ENCODE data around the gene PLCL2.
"Not testable (repeated sequence)": the region's sequence is repeated elsewhere in the genome, so short reads cannot be mapped to it uniquely, and the experiment has no call there.

The PLCL2 gene

DNA sequence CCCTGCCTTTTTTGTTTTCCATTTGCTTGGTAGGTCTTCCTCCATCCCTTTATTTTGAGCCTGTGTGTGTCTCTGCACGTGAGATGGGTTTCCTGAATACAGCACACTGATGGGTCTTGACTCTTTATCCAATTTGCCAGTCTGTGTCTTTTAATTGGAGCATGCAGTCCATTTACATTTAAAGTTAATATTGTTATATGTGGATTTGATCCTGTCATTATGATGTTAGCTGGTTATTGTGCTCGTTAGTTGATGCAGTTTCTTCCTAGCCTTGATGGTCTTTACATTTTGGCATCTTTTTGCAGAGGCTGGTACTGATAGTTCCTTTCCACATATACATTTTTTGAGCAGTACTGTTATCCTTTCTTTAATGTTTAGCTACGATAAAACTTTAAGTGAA is 73.1 kb downstream of the PLCL2 start:
- not testable (repeated sequence) for DNase-seq (ENCODE audit: low read depth in 2 of 3, low spot score in 1 of 3)

DNA sequence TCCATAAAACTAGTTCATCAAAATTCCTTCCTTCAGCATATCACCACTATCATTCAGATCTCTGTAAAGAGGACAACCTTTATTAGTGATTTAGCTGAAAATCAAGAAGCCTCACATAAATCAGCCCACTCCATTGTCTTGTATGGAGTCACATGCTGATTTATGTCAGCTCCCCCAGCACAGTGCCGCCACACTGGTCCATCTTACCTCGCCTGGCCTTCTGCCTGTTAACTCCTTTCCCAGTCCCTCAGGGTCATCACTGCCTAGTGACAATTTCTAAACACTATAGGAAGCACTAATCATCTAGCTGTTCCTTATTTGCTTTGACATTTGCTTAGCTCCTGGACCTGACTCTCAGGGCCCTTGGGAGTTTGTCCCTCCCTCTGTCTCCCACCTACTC is 75.4 kb downstream of the PLCL2 start:
- no peak for DNase-seq (ENCODE audit: low read depth in 2 of 3, low spot score in 1 of 3)

DNA sequence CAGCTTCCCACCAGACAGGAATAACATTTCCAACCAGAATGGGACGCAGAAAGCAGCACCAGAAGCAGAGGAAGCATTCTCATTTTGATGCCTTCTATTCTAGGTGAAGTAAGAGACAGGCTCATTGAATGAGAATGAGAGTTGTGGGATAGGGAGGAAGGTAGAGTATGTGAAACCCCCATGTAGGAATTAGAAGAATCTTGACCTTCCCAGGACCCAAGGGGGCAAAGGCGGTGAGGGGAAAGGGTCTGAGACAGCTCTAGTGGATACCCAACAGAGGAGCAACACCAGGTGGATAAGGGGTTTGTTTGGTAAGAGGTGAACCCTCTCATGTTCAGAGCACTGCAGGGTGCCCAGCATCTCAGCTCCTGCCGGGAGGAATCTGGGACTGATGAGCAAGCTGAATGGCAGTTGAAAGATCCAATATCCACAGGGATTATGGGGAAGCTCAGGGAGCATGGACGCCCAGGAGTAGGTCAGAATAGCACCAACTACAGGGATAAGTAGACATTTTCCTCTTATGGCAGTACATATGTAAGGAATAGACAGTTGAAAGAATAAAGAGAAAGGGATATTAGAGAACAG is 77.0 kb downstream of the PLCL2 start:
- DNase-seq (ENCODE audit: low read depth in 2 of 3, low spot score in 1 of 3) = no peak

DNA sequence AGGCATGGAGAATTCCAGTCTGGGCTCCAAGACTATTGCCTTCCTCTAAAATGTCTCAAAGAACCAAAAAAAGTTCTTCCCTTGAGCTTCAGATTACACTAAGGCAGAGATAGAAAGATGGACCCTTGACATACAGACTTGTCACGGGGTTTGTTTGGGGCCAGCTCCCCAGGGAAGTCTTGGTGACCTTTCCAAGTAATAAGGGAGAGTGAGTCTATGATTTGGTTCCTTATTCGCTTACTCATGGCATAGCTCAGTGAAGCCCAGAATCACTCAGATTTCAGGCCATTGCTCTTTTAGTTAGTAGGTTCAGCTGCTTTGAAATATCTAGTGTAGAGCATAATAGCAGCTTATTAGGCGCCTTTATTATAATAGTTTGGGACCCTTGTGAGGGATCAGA is 90.3 kb downstream of the PLCL2 start:
- no peak for DNase-seq (ENCODE audit: low read depth in 2 of 3, low spot score in 1 of 3)

DNA sequence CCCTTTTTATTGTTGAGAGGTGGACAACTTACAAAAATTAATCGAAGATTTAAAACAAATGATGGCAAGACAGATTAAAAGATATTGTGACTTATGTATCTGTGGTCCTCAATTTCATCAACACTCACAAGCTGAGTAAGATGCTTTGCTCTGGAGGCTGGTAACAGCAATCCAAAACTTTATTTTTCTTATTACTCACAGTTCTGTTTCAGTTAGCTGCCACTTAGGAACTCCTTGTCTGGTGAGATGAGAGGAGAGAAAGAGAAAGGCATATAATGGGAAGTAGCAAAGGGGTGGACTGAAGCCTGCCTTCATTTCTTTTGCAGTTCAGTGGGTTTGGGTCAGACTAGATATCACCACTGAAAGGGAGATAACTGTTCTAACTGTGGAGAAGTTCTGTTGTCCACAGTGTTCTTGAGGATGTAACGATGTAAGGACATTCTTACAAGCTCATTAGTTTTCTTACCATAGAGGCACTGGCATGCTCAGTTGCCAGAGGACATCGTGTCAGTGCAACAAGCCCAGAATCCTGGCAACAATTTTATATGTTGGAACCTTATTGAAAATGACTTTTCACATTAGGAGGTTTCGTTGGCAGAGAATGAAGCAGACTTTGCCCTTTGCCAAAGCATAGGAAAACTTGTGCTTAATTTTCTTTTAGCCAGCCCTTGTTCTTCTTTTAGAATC is 93.6 kb downstream of the PLCL2 start:
- DNase-seq (ENCODE audit: low read depth in 2 of 3, low spot score in 1 of 3) = no peak

DNA sequence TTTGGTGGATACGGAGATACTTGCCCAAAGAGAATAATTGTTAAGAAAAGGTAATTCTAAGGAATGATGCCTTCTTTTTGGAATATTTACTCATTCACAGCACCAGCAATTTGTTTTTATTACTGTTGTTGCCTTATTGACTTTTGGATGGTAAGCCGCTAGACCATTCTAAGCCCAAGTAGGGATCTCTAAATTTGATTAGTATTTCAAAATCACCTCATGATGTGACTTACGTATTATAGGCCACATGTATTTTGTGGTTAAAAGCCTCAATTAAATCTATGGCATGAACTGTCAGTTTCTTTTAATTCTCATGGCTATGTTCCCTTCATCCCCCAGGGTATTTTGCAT is 94.1 kb downstream of the PLCL2 start:
- no peak for DNase-seq (ENCODE audit: low read depth in 2 of 3, low spot score in 1 of 3)

DNA sequence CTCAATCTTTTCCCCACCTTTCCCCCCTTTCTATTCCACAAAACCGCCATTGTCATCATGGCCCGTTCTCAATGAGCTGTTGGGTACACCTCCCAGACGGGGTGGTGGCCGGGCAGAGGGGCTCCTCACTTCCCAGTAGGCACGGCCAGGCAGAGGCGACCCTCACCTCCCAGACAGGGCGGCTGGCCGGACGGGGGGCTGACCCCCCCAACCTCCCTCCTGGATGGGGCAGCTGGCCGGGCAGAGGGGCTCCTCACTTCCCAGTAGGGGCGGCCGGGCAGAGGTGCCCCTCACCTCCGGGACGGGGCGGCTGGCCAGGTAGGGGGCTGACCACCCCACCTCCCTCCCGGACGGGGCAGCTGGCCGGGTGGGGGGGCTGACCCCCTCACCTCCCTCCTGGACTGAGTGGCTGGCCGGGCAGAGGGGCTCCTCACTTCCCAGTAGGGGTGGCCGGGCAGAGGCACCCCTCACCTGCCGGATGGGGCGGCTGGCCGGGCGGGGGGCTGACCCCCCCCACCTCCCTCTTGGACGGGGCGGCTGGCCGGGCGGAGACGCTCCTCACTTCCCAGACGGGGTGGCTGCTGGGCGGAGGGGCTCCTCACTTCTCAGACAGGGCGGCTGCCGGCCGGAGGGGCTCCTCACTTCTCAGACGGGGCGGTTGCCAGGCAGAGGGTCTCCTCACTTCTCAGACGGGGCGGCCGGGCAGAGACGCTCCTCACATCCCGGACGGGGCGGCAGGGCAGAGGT is 95.2 kb downstream of the PLCL2 start:
- not testable (repeated sequence) for DNase-seq (ENCODE audit: low read depth in 2 of 3, low spot score in 1 of 3)

DNA sequence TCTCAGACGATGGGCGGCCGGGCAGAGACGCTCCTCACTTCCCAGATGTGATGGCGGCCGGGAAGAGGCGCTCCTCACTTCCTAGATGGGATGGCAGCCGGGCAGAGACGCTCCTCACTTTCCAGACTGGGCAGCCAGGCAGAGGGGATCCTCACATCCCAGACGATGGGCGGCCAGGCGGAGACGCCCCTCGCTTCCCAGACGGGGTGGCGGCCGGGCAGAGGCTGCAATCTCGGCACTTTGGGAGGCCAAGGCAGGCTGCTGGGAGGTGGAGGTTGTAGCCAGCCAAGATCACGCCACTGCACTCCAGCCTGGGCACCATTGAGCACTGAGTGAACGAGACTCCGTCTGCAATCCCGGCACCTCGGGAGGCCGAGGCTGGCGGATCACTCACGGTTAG is 95.8 kb downstream of the PLCL2 start:
- DNase-seq (ENCODE audit: low read depth in 2 of 3, low spot score in 1 of 3) = not testable (repeated sequence)

DNA sequence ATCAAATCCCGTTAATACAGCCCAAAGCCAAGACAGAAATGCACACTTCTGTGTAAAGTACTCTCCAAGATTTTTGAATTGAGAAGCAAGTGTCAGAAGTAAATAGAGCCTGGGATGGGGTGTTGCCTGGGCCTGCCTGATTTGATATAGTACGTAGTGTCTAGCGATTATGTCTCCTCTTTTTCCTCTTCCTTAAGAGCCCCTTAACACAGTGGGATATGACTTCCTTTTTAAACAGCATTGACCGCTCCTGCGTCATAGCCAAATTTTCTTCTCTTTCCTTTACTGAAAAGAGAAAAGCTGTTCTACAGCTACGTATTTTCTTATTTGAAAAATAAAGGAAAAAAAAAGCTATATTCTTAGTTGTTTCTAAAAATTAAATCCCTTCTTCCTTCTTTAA is 97.7 kb downstream of the PLCL2 start:
- no peak for DNase-seq (ENCODE audit: low read depth in 2 of 3, low spot score in 1 of 3)

DNA sequence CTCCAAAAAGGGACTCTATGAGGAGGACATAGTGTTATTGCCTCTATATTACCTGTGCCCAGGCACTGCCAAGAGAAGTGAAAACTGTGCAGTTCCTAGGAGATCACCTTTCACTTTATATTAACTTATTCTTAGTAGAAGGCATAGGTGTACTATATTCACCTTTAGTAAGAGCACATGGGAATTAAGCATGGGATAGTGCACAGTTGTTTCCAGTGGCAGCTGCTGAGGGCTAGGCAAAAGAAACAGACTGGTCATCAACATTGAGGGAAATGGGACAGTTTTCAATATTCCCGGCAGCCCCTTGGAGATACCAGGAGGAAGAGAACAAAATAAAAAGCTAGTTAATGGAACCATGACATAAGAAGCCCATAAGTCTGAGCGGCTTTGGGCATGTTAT is 100.9 kb downstream of the PLCL2 start:
- no peak for DNase-seq (ENCODE audit: low read depth in 2 of 3, low spot score in 1 of 3)

DNA sequence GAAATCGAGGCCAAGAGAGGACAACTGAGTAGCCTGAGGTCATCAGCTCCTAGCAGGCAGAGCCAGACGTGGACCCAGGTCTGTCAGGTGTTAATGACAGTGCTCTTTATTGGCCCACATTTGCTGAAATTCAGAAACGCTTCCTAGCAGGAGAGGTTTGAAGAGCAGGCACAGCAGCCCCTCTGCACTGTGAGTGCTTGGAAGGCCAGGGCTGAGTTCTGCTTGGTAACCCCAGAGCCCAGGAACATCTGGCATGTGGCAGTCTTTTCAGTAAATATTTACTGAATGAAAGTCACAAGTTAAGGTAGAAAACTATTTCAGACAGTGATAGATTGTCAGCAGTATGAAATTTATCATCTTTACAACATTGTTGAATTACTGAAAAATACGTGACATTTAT is 102.4 kb downstream of the PLCL2 start:
- no peak for DNase-seq (ENCODE audit: low read depth in 2 of 3, low spot score in 1 of 3)

DNA sequence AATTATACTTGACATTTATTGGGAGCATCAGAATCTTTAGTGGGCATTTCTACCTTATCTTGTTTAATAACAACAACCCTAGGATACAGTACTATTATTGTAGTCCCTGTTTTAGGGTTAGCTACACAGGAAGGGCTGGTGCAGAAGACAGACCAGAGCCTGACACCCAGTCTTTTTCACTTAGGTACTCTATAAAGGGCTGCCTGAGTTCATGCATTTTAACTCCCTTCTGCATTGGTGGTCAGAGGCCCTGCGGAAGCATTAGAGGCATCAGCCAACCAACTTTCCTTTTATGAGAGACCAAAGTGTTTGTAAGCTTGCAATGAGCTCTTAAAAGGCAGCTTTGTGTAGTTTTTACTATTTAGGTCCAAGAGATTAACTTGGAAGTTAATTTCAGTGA is 105.4 kb downstream of the PLCL2 start:
- DNase-seq (ENCODE audit: low read depth in 2 of 3, low spot score in 1 of 3) = no peak

DNA sequence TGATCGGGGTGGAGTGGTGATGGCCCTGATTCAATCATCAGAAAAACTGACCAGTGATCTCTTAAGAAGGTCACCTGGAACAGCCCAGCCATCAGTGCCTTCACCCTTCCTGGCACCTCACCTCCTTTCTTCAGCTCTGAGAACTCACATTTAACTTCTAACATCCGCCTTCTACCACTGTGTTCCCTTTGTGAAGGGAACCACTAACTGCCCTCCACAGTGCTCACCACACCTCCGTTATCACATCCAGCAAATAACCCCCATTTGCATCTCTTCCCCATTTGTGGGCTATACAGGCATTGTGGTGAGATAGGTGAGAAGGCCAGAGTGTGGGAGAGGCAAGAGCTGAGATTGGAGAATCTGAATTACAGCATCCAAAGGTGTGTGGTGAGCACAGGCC is 107.4 kb downstream of the PLCL2 start:
- DNase-seq (ENCODE audit: low read depth in 2 of 3, low spot score in 1 of 3) = no peak

DNA sequence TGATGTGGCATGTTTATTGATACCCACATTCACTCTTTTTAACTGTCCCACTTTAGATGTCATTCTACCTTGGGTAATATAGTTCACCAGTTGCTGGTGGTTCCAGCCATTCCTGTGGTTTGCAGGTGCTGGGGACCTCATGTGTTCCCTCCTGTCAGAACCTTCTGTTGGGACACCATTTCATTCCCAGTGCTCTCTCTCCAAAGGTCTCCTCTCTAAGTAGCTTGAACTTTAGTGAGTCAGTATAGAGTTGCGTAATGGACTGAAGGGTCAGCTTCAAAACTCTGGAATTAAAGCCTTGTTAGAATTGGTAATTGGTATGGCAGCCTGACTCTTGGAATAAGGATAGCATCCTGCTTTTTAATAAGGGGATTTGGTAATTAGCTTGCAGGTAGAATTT is 108.5 kb downstream of the PLCL2 start:
- no peak for DNase-seq (ENCODE audit: low read depth in 2 of 3, low spot score in 1 of 3)

DNA sequence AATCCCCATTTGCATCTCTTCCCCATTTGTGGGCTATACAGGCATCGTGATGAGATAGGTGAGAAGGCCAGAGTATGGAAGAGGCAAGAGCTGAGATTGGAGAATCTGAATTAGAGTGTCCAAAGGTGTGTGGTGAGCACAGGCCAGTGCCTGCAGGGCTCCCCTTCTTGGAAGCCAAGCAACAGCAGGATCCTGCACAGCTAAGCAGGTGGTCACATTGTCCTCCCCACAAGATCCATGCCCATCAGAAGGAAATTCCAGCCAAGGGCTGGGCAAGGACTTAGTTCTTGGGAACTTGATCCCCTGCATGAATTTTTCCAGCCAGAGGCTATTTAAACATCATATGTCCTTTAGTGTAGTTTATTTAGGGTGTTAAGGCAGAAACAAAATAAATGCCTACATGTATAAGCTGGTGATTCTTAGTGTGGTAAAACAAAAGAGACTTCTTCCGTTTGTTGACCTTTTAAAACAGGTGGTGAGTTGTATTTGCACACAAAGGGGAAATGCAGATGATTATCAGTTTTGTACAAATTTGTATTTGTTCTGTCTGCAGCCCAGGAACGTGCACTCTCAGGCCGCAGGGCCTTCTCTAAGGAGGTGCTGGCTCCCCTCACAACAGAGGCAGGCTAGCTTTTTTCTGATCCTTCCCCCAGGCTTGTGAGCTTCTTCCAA is 110.2 kb downstream of the PLCL2 start:
- DNase-seq (ENCODE audit: low read depth in 2 of 3, low spot score in 1 of 3) = no peak

DNA sequence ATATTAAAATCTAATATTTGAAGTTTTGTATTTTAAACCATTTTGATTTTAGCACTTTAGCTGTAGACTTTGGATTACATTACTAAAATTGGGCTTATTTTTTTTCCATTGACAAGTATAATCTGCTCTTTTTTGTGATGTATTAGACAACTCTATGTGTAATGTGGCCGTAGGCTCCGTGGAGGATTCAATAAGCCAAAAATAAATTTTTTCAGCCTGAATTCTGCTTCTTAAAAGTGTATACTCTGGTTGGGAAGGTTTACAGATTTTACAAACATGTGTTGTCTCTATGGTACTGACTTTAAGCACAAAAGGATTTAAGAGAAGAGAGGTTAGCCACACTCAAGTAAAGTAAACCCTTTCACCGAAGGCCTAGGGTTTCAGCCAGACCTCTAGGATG is 110.8 kb downstream of the PLCL2 start:
- DNase-seq (ENCODE audit: low read depth in 2 of 3, low spot score in 1 of 3) = no peak

DNA sequence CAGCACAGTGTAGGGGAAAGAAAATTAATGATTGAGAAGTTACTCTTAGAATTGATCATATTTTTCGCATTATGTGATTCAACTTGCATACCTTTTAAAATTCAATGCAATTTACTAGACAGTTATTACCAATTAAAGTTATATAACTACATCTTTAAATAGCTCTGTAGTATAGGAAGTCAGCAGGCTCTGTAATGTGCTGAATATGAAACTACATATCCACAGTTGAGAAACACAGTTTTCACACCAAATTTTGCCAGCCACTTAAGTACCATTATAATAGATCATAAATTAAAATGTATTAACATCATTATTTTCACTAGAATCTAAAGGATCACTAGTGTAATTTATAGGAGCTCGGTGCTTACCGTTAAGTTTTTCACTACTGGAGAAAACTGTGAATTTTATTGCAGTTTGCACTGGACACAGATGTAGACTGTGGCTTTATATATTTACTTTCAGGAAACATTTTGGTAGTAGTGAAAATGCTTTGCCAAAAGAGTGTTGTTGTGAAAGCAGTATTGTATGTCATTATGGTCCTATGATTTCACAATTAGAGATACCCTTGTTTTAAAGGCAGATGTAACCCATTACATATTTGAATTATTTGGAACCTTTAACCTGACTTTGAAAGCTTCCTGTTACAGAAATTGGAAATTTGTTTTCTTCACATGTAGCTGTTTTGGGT is 113.6 kb downstream of the PLCL2 start:
- DNase-seq (ENCODE audit: low read depth in 2 of 3, low spot score in 1 of 3) = no peak

DNA sequence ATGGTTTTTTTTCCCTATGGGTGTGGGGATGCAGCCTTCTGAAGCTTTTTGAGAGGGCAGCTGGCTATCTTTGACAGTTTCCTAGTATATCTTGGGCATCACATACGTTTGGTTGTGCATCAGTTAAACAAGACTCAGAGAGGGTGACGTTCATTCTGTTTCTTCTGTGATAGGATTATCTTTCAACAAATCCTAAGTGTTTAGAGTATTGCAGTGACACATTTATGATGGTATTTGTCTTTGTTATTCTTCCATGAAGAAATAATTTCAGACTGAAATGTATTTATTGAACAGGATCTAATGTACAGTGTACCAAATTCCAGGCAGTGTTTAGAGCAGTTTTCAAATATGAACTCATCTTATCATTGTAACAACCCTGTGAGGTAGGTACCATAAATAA is 114.4 kb downstream of the PLCL2 start:
- no peak for DNase-seq (ENCODE audit: low read depth in 2 of 3, low spot score in 1 of 3)

DNA sequence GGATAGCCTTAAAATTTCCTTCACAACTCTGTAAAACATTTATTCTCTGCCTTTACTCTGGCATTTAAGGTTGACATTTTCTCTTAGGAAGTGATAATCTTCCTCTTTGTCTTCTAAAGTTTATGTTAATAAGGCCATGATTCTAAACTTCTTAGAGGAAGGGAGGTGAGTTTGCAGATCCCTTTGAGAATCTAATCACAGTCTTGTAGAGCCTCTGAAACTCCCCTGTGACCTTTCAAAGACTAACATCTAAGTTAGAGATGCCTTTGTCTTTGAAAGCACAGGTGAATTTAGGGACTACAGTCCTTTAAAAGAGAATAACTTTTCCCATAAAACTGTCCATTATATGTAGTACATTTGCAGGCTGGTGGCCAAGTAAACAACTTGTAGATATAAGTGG is 115.1 kb downstream of the PLCL2 start:
- no peak for DNase-seq (ENCODE audit: low read depth in 2 of 3, low spot score in 1 of 3)

DNA sequence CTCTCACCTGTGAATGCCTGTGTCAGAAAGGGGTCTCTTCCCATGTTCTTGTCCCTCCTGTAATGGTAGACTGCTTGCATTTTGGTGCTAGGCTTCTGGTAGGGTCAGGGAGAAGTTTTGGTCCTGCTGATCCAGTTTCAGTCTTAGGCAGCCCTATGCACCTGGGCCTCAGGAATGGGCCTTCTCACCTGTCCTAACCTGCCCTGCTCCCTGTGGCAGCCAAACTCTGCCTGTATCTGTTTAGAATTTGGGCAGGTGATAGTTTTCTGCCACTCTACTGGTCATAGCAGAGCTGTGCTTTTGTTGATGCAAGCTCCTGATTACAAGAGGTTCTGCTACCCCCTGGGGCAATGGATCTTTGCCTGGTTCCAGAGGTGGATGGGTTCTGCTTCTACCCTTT is 118.7 kb downstream of the PLCL2 start:
- DNase-seq (ENCODE audit: low read depth in 2 of 3, low spot score in 1 of 3) = no peak

DNA sequence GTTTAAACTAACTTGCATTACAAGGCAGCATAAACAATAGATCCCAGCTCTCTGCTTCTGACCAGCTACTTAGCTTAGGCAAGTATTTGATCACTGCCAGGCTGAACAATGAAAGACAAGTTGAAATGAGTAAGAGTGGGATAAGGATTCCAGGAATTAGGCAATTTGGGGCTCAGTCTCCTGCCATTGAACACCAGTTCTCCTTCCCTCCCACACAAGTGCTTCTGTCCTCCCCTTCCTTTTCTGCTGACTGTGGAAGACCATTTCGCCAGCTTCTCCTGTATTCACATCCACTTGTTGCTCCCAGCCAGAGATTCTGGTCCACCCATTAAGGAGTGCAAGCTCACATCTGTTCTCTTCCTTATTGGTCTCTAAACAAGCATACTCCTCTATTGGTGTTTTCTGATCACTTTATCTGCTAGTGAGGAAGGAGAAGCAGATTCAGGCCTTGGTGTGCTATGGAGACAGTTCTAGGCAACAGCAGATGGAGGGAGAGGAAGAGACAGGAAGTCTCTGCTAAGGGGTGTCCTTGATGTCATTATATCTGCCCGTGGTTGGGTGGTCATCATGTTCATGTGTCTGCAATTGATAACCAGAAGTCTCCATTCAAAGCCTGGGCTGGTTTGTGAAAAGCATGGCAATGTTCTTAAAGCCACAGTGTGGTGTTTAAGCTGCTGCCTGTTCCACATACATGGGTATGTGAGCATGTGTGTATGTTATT is 121.5 kb downstream of the PLCL2 start:
- no peak for DNase-seq (ENCODE audit: low read depth in 2 of 3, low spot score in 1 of 3)
